ENCODE data around the gene ZNF148. TPM values are rescaled to one million over a fixed set of nuclear protein-coding genes. Genes with fewer than 3 reads are reported as not detected.

ZNF148 gene
- total RNA-seq, 1 experiment from 2014 or later, result 22.9 TPM

DNA sequence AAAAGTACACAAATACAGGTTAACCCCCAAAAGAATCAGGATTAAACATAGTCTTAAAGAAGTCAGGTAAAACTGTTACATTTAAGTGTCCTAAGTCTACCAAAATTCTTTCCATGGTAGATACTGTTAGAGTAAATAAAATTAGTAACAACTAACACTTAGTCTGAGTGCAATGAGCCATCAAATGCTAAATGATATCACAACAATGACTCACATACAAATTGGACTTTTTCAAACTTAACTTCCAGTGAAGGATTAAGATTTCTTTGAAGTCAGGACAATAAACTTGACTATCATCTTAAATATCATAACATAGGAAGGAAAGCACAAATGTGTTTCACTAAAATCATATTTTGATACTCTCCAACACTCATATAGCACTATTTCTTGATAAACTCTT lies 43.9 kb downstream of the ZNF148 start:
- peak; percentile 23 for DNase-seq (ENCODE audit: low read depth)

DNA sequence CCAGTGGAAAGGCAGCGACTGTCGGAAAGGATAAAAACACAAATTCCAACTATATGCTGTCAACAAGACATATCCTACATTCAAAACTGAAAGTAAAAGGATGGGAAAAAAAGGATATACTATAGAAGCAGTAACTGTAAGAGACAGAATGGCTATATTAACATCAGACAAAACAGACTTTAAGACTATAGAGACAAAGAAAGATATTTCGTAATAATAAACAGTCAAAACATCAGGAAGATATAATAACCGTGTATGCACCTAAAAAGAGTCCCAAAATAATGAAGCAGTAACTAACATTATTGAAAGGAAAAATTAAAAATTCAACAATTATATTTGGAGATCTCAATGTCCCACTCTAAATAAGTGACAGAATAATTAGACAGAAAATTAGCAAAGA lies 48.2 kb downstream of the ZNF148 start:
- DNase-seq (ENCODE audit: low read depth), result no peak

DNA sequence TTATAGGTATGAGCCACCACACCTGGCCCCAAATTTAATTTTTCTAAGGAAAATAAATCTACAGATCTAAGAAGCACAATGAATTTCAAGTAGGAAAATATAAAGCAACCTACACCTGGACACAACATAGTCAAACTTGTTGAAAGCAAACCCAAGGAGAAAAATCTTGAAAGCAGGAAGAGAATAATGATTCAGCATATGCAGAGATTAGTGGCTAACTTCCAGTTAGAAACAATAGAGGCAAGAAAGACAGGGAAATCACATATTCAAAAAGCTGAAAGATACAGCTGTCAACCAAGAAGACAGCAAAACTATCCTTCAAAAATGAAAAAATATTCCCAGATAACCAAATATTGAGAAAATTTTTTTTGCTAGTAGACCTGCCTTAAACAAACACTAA lies 49.4 kb downstream of the ZNF148 start:
- no peak for DNase-seq (ENCODE audit: low read depth)

DNA sequence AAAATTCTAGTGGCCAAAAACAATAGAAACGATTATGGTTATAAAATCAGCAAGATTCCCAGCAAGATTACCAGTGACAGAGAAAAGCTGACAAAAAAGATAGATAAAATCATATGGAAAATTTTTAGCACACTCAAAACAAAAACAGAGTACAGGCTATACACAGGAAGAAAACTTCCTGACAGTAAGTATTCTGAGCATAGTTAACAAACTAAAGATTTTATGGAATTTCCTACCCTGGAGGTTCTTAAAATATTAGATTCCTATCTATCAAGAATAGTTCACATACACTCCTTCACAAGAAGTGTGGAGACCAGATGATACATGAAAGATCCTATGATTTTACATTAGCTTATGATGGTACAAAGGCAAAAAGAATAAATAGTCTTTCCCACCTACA lies 50.8 kb downstream of the ZNF148 start:
- no peak for DNase-seq (ENCODE audit: low read depth)

DNA sequence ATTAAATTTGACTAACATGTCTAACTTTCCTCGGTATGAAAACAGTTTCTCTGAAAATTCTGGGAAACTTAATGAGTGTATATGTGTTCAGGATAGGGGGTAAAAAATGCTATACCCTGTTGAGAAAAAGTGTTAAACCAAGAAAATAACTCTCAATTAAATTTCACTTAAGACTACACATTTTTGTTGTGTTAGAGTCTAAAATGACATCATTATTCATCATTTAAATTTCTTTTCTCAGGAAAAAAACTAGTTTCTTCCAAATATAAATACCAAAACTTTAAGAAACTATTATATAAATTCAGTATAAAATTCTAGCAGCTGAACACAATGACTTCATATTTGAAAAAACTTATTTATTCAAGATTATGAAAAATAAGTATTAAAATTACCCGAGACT lies 52.2 kb downstream of the ZNF148 start:
- DNase-seq (ENCODE audit: low read depth), result no peak

DNA sequence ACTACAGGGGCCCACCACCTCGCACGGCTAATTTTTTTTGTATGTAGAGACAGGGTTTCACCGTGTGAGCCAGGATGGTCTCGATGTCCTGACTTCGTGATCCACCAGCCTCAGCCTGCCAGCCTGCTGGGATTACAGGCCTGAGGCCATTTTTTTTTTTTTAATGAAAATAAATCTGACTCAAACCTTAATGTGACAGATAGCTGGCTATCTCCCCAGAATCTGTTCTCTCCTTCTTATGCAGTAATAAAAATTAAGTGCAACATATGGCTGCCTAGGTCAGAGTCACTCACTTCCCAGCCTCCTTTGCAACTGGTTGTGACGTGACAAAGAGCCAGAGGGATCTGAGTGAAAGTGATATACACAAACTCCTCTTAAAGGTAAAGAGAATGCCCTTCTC lies 53.0 kb downstream of the ZNF148 start:
- no peak for DNase-seq (ENCODE audit: low read depth)

DNA sequence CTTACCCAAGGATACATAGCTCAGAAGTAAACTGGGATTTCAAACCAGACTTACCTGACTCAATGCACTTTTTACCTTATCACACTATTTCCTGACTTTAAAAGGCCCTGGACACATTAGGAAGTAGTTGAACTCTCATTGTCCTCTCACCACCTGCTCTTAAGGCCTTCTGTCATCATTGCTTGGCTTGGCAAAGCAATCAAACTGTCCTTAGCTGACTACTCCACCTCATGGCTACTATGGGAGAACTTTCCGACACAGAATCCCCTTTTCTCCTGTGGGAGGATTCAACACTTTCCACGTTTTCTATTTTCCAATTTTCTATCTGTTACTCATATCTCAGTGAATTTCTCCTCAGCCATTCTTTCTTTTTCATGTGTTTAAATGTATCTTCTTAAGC lies 55.4 kb downstream of the ZNF148 start:
- no peak for DNase-seq (ENCODE audit: low read depth)

DNA sequence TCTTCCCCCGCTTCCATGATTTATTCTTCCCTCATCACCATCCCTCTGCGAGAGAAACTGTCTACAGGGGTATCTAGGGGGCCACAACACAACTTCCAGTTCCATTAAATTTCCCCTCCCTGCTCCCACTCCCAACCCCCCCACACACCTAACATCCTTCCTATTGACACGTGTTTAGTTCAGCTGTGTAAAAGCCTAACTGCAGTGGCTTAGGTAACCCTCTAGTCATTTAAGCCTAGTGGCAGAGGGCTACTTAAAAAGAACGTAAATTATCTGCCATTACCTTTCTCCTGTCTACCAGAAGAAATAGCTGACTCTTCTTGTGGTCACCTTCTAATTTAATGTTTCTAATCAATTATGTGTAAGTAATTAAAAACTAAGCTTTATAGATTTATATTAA lies 56.3 kb downstream of the ZNF148 start:
- DNase-seq (ENCODE audit: low read depth), result no peak

DNA sequence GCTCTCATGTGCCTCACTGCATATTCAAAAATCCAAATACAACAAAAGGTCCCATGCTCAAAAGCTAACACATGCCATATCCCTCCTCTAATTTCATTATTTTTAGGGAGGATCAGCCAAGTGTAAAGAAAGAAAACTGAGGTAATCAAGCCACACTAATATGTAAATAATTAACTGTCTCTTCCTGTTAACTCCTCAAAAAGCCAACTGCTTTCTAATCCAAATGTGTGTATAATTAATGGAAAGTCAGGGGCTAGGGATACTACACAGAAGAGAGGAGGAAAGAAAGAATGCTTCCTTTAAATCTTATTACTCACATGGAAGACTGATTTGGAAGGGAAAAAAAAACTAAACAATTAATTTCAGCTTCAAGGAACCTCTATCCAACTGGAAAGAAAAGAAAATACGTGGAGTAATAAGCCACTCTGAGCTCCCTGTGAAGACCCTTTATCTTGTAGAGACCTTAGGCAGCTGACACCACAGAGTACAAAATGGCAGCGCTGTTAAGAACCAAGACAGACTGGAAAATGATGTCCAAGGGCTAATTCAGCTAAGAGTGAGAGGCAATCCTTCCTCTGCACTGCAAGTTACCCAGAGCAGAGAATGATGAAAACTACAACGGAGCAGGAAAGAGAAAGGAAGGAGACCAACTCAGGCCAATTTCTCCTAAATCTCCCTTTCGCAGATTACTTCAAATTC lies 56.8 kb downstream of the ZNF148 start:
- no peak for DNase-seq (ENCODE audit: low read depth)

DNA sequence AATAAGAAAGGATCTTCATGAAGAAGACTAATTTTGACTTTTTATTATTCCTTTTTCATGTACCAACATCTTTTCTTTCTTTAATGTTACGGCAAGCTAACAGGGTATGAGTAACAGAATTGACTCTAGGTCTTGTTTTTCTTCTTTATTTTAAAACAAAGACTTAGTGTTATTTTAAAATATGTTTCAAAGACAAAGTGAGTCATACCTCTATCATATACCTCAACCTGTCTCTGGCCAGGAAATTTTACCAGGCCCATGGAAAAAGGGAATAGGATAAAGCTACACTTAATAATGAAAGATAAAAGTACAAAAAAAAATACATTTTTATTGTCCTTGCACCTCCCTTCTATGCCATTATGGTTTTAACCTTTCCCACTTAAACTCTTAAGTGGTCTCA lies 57.4 kb downstream of the ZNF148 start:
- DNase-seq (ENCODE audit: low read depth), result no peak

DNA sequence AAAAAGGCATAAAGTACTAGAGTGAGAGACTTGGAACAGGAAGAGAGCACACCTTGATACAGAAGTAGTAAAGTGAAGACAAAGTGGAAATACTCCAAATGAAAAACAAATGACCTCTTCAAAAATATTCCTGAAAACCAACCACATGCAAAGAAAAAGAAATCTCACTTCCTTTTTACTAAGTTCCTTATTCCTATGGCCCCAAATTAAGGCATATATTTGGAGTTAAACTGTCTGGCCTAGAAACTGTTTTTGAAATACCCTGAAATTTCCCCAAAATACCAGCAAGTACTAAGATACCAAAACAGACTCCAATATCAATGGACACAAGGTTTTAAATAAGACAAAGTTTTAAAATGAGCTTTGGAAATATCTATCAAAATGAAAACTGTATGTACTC lies 58.2 kb downstream of the ZNF148 start:
- no peak for DNase-seq (ENCODE audit: low read depth)

DNA sequence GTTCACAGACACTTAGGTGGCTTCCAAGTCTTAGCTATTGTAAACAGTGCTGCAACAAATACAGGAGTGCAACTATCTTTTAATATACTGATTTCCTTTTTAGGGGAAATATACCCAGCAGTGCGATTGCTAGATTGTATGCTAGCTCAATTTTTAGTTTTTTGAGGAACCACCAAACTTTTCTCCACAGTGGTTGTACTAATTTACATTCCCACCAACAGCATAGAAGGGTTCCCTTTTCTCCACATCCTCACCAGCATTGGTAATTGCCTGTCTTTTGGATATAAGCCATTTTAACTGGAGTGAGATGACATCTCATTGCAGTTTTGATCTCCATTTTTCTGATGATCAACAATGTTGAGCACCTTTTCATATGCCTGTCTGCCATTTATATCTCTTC lies 58.9 kb downstream of the ZNF148 start:
- no peak for DNase-seq (ENCODE audit: low read depth)

DNA sequence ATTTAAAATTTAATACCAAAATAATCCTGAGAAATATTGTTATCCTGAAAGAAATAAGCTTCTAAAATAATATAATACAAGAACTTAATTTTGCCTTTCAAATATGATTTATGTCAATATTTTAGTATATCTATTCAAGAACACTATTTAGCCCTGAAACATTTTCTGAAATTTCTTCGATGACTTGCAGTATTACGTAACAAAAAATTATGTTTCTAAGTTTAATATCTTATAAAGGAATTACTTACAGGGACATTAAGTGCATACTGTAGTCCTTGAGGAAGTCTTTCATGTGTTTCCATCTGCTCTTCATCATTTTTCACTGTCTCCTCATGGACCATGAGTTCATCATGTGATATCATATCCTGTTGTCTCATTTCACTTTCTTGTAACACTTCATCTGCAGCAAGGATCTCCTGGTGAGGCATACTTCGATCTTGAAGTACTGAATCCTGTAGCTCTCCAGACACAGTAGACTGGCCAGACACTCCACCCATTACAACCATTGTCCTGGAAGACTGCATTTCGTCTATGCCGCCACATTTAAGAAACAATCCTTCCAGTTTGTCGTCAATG lies 62.0 kb downstream of the ZNF148 start:
- peak; percentile 34 for DNase-seq (ENCODE audit: low read depth)

DNA sequence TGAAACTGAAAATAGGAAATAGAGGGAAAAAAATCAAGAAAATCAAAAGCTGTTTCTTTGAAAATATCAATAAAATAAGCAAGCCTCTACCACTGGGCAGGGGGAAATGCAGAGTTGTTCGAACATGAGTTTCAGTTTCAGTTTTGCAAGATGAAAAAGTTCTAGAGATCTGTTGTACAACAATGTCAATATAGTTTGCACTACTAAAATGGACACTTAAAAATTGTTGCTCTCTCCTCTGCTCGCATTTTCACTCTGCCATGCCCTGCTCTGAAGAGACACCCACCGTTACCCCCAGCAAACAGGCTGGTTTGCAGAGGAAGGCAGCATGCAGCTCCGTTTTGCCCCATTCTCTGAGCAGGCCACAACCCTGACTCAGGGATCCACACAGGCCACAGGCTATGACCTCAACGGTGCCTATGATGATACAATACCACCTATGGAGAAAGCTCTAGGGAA lies 64.5 kb downstream of the ZNF148 start:
- DNase-seq (ENCODE audit: low read depth), result no peak

DNA sequence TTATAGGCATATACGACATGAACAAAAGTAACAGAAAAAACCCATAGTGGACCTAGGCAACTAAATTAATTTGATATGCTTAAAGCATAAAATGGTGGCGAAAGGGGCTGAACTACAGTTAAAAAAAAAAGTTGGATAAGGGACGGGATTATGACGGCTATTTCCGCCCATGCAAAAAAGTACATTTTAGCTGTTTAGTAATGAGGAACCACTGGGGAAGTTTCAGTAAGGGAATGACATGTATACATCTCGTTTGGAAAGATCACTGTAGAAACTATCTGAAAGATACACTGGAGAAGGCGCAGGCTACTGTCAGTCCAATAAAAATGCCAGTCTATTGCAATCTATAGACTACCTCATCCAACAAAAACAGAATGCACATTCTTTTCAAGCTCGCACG lies 65.6 kb downstream of the ZNF148 start:
- DNase-seq (ENCODE audit: low read depth), result no peak

DNA sequence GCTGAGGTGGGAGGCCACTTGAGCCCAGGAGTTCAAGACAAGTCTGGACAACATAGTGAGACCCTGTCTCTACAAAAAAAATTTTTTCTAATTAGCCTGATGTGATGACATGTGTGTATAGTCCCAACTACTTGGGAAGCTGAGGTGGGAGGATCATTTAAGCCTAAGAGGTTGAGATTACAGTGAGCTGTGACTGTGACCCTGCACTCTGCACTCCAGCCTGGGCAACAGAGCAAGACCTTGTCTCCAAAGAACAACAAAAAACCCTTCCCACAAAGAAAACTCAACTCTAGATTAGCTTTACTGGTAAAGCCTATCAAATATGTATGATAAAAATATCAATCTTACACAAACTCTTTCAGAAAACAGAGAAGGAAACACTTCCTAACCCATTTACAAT lies 68.5 kb downstream of the ZNF148 start:
- DNase-seq (ENCODE audit: low read depth), result no peak

DNA sequence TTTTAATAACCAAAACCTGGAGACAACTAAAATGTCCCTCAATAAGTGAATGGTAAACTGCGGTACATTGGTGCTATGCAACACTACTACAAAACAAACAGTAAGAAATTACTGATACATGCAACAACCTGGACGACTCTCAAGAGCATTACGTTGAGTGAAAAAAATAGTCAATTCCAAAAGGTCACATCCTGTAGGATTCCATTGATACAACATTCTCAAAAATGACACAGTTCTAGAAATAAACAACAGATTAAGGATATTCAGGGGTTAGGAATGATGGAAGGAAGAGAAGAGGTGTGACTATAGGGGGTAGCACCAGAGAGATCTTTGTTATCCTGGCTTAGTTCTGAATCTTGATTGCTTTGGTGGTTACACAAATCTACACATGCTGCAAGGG lies 72.2 kb downstream of the ZNF148 start:
- no peak for DNase-seq (ENCODE audit: low read depth)

DNA sequence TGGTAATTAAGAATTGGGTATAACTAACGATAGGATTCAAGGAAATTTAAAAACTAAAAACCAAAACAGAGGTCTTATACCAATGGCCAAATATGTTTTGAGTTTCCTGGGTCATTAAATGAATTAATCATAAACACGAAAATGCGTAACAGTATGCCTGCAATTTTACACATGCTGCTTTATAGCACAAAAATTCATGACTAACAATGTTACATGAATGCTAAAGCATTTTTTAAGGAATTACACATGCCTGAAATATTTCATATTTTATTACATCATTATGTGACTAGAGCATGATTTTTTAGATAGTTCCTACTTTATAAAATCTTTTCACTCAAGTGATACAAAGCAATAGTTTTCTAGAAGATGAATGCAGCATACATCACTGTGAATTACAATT lies 74.7 kb downstream of the ZNF148 start:
- DNase-seq (ENCODE audit: low read depth), result peak; percentile 62

DNA sequence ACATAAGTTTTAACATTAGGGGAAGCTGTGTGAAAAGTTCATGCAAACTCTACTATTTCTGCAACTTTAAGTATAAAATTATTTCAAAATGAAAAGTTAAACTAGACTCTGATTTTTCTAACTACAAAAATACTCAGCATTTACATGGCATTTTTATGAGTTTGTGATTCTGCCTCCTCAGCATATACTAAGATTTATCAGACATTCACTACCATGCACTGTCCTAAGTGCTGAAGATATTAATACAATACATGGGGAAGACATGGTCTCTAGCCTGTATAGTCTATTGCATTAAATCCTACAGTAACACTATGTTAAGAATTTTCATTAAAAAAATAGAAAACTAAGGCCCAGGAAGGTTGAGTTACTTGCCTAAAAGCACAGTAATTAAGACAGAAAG lies 80.7 kb downstream of the ZNF148 start:
- DNase-seq (ENCODE audit: low read depth), result no peak

DNA sequence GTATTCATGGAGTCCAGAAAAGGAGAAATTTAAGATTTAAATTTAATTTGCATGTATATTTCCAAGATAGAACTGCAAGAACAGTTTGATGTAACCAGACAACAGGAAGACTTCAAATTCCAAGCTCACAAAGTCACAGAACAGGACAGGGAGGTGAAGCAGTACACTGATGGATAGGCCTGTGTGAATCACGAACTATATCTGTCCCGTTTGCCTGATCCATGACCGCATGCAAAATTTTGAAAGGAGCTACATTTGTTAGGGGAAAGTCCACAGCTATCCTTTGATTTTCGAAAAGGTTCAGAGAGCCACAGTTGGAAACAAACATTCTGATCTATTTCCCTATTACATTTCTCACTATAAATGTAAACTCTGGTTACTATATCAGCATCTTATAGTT lies 83.1 kb downstream of the ZNF148 start:
- DNase-seq (ENCODE audit: low read depth), result no peak

DNA sequence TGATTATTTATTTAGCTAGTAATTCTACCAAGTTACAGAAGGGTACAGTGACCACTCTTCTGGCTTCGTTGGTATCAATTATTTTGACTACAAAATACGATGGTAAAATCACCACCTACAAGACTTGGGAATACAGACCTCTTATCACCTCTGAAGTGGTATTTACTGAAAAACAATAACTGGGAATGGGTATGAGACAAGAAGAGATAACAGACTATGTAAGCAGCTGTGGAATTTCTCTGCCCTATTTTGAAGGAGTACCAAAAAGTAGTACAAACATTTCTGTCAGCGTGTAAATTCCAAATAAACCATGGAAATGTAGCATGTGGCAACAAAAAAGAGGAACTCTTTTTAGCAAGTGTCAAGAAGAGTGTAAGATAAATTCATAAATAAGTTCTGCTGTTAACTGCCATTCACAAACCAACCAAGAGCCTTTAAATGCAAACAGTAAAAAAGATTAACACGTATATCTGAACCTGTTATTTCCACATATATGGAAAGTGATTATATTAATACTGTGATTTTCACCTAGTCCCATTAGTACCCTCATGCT lies 85.6 kb downstream of the ZNF148 start:
- no peak for DNase-seq (ENCODE audit: low read depth)

DNA sequence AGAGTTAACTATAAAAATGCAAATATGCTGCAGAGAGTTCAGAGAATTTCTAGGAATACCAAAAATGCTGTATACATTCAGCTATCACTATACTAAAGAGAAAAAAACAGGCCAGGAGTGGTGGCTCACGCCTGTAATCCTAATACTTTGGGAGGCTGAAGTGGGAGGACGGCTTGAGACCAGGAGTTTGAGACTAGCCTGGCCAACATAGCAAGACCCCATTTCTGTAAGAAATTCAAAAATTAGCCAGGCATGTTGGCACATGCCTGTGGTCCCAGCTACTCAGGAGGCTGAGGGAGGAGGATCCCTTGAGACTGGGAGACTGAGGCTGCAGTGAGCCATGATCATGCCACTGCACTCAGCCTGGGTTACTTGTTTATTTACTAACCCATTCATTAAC lies 87.9 kb downstream of the ZNF148 start:
- no peak for DNase-seq (ENCODE audit: low read depth)

DNA sequence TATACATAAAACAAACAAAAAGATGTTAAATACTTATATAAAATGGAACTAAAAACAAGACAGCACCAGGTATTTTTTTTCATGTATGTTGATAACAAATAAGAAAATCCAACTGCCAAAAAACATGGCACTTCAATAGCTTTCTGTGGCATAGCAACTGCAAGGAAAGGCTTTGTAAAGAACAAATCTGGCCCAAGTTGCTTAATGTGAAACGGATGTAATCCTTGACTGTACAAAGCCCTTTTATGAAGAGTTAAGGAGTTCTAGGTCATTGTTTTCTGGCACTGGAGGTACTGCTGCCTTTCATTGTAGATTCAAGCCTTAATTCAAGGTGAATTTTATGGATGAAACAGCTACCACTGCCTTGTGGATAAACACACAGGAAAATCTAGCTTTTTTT lies 93.7 kb downstream of the ZNF148 start:
- peak; percentile 4 for DNase-seq (ENCODE audit: low read depth)
